Fibroblast of mammary gland (primary cell): Measurements from ENCODE around the gene ADRA1B.
A peak's percentile ranks its signal among the peaks of the same experiment; 100 is the strongest.

Experiments used
- DNase-seq: peaks from one replicate; pipeline ENCODE4 v3.0.0-alpha.2; 2010; ENCODE audit warnings: low read depth
- H3K4me3 ChIP-seq: 2 replicates; pipeline ENCODE4 v1.5.1; 2011; ENCODE audit warnings: low read depth, mild to moderate bottlenecking, low read length, moderate library complexity; ENCODE audit not compliant: control insufficient read depth
- TF ChIP-seq, protein P1 (sequence below): conservative IDR thresholded peaks from 2 replicates; pipeline ENCODE4 v1.5.1; 2011; ENCODE audit warnings: low read depth, low read length, inconsistent platforms; ENCODE audit not compliant: control insufficient read depth, insufficient read depth

ADRA1B gene

DNA sequence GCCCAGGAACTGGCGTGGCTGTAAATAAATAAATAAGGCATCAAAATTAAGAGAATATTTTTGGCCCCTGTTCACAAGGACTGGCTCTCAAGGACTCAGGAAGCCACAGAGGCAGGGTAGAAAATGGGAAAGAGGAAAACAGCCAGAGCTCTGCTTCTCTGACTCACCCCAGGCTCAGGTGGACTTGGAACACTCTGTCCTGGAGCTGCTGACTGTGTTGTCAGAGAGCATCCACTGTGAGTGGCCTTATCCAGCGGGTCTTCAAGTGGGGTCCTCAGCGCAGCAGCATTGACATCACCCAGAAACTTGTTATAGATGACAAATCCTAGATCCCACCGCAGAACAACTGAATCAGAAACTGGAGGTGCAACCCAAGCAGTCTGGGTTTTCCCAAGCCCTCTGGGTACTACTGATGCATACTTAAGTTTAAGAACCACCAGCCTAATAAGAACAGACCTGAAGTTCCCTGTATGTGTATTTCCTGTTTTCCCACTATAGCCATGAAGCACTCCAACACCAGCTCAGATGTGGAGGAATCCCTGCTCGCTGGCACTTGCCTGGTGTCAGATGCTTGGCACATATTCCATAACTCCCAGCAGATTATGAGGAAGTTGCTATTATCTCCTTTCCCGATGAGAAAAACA lies 20.5 kb downstream of the ADRA1B start:
- TF ChIP-seq, protein P1, sequence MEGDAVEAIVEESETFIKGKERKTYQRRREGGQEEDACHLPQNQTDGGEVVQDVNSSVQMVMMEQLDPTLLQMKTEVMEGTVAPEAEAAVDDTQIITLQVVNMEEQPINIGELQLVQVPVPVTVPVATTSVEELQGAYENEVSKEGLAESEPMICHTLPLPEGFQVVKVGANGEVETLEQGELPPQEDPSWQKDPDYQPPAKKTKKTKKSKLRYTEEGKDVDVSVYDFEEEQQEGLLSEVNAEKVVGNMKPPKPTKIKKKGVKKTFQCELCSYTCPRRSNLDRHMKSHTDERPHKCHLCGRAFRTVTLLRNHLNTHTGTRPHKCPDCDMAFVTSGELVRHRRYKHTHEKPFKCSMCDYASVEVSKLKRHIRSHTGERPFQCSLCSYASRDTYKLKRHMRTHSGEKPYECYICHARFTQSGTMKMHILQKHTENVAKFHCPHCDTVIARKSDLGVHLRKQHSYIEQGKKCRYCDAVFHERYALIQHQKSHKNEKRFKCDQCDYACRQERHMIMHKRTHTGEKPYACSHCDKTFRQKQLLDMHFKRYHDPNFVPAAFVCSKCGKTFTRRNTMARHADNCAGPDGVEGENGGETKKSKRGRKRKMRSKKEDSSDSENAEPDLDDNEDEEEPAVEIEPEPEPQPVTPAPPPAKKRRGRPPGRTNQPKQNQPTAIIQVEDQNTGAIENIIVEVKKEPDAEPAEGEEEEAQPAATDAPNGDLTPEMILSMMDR, result no peak
- DNase-seq, result peak; percentile 86
- H3K4me3 ChIP-seq, result no peak overlapping the region

DNA sequence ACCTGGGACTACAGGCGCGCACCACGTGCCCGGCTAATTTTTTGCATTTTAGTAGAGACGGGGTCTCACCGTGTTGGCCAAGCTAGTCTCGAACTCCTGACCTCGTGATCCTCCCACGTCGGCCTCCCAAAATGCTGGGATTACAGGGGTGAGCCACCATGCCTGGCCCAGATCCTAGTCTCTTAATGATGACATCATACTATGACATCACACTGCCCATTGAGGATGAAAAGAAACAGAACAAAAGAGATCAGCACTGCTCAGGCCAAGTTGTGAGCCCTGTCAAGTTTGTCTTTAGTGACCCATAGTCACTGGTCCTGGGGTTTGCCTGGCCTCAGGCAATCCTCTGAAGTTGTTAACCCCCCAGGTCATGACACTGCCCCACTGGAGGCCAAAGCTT lies 21.3 kb downstream of the ADRA1B start:
- no peak for DNase-seq
- H3K4me3 ChIP-seq, result no peak overlapping the region
- TF ChIP-seq, protein P1, result no peak

DNA sequence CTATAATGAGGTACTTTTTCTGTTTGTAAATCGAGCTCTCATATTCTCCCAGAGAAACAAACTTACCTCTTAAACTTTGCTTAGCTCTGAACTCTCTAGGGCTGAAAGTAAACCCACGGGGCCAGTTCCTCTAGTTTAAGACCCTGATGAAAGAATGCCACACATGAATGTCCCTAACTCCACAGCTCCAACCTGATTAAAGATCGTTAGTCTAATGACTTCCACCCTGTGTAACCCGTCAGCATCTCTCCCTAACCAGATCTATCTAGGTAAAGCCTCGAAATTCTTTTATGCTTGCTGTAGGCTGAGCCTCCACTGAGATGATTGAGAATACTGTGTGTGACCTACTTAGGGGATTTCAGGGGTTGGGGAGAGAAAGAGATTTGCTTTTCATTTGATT lies 27.0 kb downstream of the ADRA1B start:
- TF ChIP-seq, protein P1, result no peak

DNA sequence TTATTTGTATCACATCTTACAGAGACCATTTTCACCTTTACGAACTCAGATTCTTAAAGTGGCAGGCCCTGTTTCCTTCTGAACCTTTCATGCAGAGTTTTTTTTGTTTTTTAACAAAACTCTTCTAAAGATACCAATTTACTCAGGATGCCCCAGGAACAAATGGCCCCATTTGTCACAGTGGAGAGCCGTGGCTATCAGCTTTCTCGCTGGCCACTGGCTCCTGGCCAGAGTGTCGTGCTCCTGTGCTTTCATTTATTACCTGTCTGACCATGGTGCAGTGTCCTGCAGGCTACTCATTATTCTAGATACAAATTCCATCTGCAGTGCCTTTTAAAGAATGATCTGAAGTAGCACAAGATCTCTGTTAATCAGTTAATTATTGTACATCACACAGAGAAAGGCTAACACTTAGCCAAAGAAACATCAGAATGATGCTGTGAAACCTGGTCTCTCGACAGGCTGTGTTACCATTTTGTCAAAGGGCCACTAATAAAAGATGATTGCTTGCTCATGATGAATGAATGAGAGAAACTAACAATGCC lies 27.8 kb downstream of the ADRA1B start:
- TF ChIP-seq, protein P1, result no peak
- no peak overlapping the region for H3K4me3 ChIP-seq

More for the DNA sequence above, 27.0 kb downstream of the ADRA1B start:
- DNase-seq, result no peak
- H3K4me3 ChIP-seq, result no peak overlapping the region

DNA sequence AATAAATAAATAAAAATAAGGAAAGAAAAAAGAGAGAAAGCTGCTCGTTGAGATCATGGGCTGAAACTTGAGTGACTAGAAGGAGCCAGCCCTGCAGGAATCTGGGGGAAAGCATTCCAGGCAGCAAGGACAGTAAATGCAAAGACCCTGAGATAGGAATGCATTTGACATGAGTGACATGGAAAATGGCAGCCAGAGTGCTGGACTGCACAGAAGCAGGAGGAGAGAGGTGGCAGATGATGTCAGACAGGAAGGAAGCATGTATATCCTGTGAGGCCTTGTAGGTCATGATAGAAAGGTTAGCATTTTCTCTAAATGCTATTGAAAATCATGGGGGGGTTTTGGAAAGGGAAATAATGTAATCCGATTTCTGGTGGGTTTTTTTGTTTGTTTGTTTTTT lies 29.1 kb downstream of the ADRA1B start:
- DNase-seq, result no peak
- no peak overlapping the region for H3K4me3 ChIP-seq
- TF ChIP-seq, protein P1, result no peak

More for the DNA sequence above, 27.8 kb downstream of the ADRA1B start:
- no peak for DNase-seq

DNA sequence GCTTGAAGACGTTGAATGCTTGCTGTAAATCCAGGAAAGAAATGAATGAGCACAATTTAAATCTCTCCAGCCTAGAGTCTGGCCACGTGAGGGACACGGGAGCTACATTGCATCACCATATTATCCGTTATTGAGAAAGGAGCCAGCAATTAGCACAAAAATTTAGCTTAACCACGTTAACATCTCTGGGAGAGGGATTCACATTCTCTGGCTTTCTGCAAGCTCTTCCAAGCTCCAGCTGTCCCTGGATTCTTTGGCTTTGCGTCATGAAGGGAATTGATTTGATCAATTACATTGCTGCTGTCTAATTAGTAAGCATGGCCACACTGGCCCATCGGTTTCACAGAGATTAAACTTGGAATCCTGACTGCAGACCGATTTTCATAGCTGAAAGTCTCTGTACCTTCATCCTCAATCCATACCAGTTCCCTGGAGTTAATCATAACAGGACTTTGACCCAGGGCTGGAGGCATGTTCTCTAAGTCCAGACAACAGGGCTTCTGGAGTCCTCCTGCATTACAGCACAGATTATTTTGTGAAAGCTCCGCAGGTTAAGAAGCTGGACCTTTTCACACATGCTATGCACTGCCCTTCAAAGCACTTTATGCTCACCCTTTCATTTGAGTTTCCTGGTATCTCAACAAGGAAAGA lies 31.6 kb downstream of the ADRA1B start:
- TF ChIP-seq, protein P1, result no peak
- no peak overlapping the region for H3K4me3 ChIP-seq
- peak; percentile 87 for DNase-seq

DNA sequence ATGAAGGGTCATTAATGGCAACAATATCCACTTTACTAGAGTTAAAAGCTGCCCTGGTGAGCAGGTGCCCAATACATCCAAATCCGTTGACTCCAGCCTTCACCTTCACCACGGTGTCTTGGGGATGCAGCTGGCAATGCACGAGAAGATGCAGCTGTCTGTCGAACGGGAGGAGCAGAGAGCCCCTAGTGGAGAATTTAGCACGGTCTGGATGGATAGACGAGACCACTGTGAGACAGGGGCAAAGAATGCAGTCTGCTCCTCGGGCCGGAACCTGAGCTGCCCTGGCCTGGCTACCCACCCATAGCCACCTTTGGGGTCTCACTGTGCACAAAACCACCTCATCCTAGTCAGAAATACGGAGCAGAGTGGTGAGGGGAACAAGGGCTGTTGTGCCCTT lies 35.1 kb downstream of the ADRA1B start:
- DNase-seq, result no peak
- TF ChIP-seq, protein P1, result peak; percentile 21

More for the DNA sequence above, 35.1 kb downstream of the ADRA1B start:
- H3K4me3 ChIP-seq, result no peak overlapping the region
